Measurements from ENCODE around the gene SCO2.

Gene SCO2

DNA sequence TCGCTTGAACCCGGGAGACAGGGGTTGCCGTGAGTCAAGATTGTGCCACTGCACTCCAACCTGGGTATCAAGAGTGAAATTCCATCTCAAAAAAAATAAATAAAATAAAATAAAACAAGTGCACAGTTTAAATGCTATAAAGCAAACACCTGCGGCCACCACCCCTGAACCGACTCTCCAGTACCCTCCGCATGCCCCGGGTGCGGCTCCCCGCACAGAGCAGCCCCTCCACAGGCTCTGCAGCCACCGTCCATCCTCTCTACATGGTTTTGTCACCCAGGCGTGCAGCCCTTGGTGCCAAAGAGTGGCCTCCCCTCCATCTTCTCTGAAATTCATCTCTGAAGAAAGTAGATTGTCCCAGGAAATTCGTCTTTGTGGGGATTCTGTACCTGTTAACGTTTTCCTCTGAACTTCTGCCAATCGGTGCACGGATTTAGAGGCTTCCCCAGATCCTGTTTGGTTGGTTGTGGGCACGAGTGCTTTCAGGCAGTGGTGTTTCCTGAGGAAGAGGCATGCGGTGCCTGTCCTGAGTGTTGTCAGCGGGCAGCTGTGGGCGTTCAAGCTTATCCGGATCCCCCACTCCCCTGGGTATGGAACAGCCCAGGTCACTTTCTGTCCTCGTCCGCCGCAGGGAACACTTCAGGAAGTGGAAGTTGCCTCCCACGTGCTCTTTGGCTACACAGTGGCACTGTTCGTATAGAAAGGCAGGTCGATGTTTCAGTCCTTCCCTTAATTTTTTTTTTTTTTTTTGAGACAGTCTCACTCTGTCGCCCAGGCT, 34.7 kb downstream of the SCO2 start:
- DNase-seq (ENCODE audit: low read depth) = no peak
- TF ChIP-seq, protein P1, sequence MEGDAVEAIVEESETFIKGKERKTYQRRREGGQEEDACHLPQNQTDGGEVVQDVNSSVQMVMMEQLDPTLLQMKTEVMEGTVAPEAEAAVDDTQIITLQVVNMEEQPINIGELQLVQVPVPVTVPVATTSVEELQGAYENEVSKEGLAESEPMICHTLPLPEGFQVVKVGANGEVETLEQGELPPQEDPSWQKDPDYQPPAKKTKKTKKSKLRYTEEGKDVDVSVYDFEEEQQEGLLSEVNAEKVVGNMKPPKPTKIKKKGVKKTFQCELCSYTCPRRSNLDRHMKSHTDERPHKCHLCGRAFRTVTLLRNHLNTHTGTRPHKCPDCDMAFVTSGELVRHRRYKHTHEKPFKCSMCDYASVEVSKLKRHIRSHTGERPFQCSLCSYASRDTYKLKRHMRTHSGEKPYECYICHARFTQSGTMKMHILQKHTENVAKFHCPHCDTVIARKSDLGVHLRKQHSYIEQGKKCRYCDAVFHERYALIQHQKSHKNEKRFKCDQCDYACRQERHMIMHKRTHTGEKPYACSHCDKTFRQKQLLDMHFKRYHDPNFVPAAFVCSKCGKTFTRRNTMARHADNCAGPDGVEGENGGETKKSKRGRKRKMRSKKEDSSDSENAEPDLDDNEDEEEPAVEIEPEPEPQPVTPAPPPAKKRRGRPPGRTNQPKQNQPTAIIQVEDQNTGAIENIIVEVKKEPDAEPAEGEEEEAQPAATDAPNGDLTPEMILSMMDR (IDR thresholded peaks at IDR 0.05; ENCODE audit: insufficient read depth, low read depth, low read length, missing control alignments) = no peak
- H3K4me3 ChIP-seq (ENCODE audit: low read depth, low read length) = no peak overlapping the region

DNA sequence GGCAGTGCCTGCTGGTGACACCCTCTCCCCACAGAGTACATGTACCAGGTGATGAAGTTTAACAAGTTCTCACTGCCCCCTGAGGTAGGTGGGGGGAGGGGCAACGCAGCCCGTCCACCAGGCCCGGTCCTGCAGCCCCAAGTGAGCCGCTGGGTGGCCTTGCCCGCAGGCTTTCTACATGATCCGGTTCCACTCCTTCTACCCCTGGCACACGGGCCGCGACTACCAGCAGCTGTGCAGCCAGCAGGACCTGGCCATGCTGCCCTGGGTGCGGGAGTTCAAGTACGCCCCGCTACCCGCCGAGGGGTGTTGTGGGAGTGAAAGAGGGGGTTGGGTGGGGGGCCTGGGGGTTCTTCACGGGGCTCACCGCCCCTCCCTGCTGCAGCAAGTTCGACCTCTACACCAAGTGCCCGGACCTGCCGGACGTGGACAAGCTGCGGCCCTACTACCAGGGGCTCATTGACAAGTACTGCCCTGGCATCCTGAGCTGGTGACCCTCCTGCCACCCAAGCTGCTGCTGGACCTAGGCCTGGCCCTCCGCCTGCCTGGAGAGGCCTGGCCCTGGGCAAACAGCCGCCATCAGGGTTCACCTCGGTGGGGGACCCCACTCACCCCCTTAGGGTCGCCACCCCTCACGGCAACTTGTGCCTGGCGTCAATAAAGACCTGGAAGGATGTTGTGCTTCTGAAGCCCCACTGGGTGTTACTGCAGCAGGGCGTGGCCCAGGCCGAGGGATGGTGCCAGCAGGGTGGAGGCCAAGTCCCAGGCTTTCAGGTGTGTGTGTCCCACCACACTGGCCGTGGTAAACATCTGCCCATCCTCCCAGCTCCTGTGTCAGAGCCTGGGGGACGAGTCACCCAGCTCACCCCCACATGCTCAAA, 35.8 kb downstream of the SCO2 start:
- no peak overlapping the region for H3K4me3 ChIP-seq (ENCODE audit: low read depth, low read length)
- no peak for DNase-seq (ENCODE audit: low read depth)
- TF ChIP-seq, protein P1 (IDR thresholded peaks at IDR 0.05; ENCODE audit: insufficient read depth, low read depth, low read length, missing control alignments) = no peak

DNA sequence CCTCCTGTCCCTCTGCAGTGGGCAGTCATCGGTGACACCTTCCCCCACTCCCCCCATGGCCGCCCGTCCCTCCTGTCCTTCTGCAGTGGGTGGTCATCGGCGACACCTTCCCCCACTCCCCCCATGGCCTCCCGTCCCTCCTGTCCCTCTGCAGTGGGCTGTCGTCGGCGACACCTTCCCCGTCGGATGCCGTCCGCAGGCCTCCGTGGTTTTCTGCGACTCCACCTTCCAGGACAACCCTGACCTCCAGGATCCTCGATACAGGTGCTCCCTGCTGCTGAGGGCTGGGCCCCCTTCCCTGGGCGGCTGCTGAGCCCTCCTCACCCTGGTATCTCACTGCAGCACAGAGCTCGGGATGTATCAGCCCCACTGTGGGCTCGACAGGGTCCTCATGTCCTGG, 36.5 kb downstream of the SCO2 start:
- H3K4me3 ChIP-seq (ENCODE audit: low read depth, low read length) = no peak overlapping the region
- DNase-seq (ENCODE audit: low read depth) = no peak
- TF ChIP-seq, protein P1 (IDR thresholded peaks at IDR 0.05; ENCODE audit: insufficient read depth, low read depth, low read length, missing control alignments) = no peak

DNA sequence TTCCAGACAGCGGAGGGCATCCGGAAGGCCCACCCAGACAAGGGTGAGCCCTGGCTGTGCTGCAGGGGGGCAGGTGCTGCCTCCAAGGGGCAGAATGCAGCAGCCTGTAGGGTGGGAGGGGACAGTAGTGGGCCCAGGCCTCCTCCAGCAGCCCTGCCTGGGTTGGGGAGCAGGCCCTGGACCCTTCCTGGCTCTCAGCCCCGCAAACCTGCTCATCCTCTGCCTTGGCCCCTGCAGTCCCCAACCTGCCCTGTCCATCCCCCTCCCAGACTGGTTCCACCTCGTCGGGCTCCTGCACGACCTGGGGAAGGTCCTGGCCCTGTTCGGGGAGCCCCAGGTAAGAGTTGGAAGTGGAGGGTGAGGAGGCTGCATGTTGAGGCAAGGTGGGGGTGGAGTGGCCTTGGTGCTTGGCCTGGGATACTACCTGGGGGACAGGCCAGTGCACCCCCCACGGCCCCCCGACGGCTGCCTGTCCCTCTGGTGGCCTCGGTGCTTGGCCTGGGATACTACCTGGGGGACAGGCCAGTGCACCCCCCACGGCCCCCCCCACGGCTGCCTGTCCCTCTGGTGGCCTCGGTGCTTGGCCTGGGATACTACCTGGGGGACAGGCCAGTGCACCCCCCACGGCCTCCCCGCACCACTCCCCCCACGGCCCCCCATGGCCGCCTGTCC, 37.3 kb downstream of the SCO2 start:
- H3K4me3 ChIP-seq (ENCODE audit: low read depth, low read length) = no peak overlapping the region
- TF ChIP-seq, protein P1 (IDR thresholded peaks at IDR 0.05; ENCODE audit: insufficient read depth, low read depth, low read length, missing control alignments) = no peak
- no peak for DNase-seq (ENCODE audit: low read depth)

- DNase-seq (ENCODE audit: low read depth) = no peak
- H3K4me3 ChIP-seq (ENCODE audit: low read depth, low read length) = no peak overlapping the region
- TF ChIP-seq, protein P1 (IDR thresholded peaks at IDR 0.05; ENCODE audit: insufficient read depth, low read depth, low read length, missing control alignments) = no peak
Observed at GRCh38 chr22:50487290-50488005, 38.0 kb downstream of the SCO2 start.

DNA sequence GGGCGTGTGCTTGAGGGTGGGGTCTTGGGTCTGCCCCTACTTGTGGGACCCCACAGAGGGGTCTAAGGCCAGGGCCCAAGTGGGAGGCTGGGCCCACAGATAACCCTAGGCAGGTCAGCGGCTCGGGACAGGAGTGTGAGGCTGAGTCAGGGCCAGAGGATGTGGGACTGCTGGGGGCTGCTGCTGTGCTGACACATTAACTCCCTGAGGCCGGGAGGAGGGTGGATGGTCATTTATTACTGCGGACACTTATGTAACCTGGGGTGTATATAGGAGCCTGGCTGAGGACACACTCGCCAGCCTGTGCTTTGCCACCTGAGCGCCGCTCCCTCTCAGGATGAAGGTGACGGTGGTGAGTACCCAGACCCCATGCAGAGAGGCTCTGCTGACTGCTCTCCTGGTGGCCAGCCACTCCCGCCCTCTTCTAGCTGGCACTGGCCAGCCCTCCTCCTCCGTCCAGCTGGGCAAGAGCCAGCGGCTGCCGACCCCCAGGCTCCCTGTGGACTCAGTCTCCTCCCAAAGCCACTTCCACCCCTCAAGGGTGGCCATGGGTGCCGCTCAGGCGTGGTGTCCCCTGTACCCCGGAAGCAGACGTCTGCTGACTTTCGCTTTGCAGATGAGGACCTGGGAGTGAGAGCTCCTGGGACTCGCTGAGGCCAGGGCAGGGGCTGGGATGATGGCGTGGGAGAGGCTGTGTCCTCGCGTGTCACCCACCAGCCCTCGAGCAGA, 38.7 kb downstream of the SCO2 start, which contains the start of gene MIOX:
Gene MIOX (plus strand): TSS at position 299 of the 729 bp plus-strand sequence. CDS start 39 bp downstream, at position 338.
- TF ChIP-seq, protein P1 (IDR thresholded peaks at IDR 0.05; ENCODE audit: insufficient read depth, low read depth, low read length, missing control alignments) = no peak
- DNase-seq (ENCODE audit: low read depth) = no peak
- no peak within 1 kb of the TSS for H3K4me3 ChIP-seq (ENCODE audit: low read depth, low read length)
